Midbrain (tissue), 1 donor: ENCODE data around the gene SLC7A11.

Experiments used
- DNase-seq: peaks from one replicate; lab custom pipeline; 2025; lab: John Stamatoyannopoulos, UW

The SLC7A11 gene

DNA sequence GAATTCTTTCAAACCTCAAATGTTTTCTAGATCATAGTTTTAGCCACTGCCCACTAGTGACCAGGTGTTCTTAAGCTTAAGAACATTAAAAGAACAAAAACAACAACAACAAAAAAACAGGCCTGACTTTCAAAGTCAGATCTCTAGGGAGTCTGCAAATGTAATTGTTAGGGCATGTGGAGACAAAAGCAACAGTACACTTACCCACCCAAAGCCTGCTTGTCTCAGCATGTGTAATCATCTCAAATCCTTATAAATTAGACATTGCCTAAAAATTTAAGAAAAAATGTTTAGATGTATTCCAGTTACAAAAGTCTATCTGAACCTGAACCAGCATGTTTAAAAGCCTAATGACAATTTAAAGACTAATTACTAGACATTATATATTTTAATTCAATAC lies 79.9 kb downstream of the SLC7A11 start:
- no peak for DNase-seq

GRCh38 chr4:138161351-138161750 lies 80.8 kb downstream of the SLC7A11 start:
- no peak for DNase-seq

GRCh38 chr4:138158746-138159297 lies 83.3 kb downstream of the SLC7A11 start:
- DNase-seq, result no peak

GRCh38 chr4:138140879-138141278 lies 101.3 kb downstream of the SLC7A11 start:
- no peak for DNase-seq

GRCh38 chr4:138138774-138139173 lies 103.4 kb downstream of the SLC7A11 start:
- DNase-seq, result no peak

DNA sequence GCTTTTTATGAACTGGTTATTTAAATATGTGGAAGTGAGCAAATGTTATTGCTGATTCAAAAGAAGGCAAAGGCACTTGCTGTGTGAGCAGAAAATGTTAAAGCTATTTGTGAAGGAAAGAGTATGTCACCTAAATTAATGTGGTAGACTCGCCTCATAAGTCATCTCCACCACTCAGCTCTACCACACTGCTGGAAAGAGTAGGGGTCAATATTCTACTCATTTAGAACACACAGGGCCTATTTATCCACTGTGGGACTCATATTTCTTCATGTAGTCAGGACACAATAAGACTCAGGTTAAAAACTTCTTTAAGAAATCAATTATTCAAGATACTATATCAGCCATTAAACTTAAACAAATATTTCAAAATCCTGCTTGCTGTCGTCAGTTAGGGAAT lies 106.5 kb downstream of the SLC7A11 start:
- no peak for DNase-seq

DNA sequence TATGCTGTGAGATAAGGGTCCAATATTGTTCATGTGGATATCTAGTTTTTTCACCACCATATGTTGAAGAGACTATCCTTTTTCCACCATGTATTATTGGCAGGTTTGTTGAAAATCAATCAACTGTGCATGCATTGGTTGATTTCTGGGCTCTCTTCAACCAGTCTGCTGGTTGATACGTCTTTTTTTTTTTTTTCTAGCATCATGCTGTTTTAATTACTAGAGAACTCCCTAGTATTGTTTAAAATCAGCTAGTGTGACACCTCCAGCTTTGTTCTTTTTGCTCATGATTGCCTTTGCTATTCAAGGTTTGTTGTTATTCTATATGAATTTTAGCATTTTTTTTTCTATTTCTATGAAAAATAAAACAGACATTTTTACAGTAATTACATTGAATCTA lies 123.9 kb downstream of the SLC7A11 start:
- no peak for DNase-seq

GRCh38 chr4:138115053-138115452 lies 127.1 kb downstream of the SLC7A11 start:
- DNase-seq, result no peak

DNA sequence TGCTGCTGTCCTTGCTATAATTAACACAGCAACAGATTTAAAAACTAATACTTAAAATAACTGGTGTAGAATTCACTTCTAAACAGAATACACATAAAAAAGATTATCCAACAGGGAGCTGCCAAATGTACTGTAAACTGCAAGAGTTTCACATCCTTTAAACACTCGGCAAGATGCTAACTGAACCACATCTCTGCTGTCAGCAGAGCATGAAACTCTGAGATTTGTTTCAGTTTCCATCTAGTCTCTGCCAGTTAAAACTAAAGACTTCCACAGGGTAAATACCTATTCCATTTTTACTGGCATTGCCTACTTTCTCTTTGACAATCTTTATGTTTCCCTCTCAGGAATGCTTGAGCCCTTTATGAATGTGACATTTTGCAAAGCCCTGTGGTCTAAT lies 127.7 kb downstream of the SLC7A11 start:
- DNase-seq, result no peak
